HG02981 (cell line): ENCODE measurements around the gene EPB41L2.

Experiments
- ATAC-seq: cut with Tn5 transposase; IDR thresholded peaks from one replicate; pipeline ENCODE4 v1.9.1; 2021; ENCODE audit warnings: mild to moderate bottlenecking, moderate library complexity; ENCODE audit not compliant: unreplicated experiment

The EPB41L2 gene

GRCh38 chr6:130980310-130981032 lies 82.6 kb downstream of the EPB41L2 start:
- ATAC-seq, result no peak

- ATAC-seq, result no peak
Observed at GRCh38 chr6:130978660-130979396, 84.2 kb downstream of the EPB41L2 start.

GRCh38 chr6:130978180-130978579 lies 84.9 kb downstream of the EPB41L2 start:
- no peak for ATAC-seq

- ATAC-seq, result no peak
Observed at GRCh38 chr6:130975325-130975724, 87.7 kb downstream of the EPB41L2 start.

GRCh38 chr6:130973521-130974277 lies 89.3 kb downstream of the EPB41L2 start:
- ATAC-seq, result no peak

GRCh38 chr6:130971504-130971903 lies 91.5 kb downstream of the EPB41L2 start:
- ATAC-seq, result no peak

GRCh38 chr6:130970839-130971410 lies 92.1 kb downstream of the EPB41L2 start:
- ATAC-seq, result no peak

GRCh38 chr6:130969791-130970491 lies 93.1 kb downstream of the EPB41L2 start:
- no peak for ATAC-seq

- no peak for ATAC-seq
Observed at GRCh38 chr6:130969166-130969565, 93.9 kb downstream of the EPB41L2 start.

- ATAC-seq, result no peak
Observed at GRCh38 chr6:130968476-130968875, 94.6 kb downstream of the EPB41L2 start.

- ATAC-seq, result no peak
Observed at GRCh38 chr6:130967502-130968445, 95.3 kb downstream of the EPB41L2 start.

GRCh38 chr6:130966344-130966980 lies 96.6 kb downstream of the EPB41L2 start:
- ATAC-seq, result no peak

GRCh38 chr6:130965656-130966055 lies 97.4 kb downstream of the EPB41L2 start:
- no peak for ATAC-seq

GRCh38 chr6:130964808-130965604 lies 98.0 kb downstream of the EPB41L2 start:
- ATAC-seq, result peak; percentile 47

GRCh38 chr6:130964289-130964688 lies 98.8 kb downstream of the EPB41L2 start:
- ATAC-seq, result no peak

GRCh38 chr6:130962966-130963365 lies 100.1 kb downstream of the EPB41L2 start:
- no peak for ATAC-seq

GRCh38 chr6:130961148-130961547 lies 101.9 kb downstream of the EPB41L2 start:
- ATAC-seq, result no peak

- ATAC-seq, result no peak
Observed at GRCh38 chr6:130959951-130960350, 103.1 kb downstream of the EPB41L2 start.
